ENCODE measurements around the gene SRGAP3.

SRGAP3 gene

DNA sequence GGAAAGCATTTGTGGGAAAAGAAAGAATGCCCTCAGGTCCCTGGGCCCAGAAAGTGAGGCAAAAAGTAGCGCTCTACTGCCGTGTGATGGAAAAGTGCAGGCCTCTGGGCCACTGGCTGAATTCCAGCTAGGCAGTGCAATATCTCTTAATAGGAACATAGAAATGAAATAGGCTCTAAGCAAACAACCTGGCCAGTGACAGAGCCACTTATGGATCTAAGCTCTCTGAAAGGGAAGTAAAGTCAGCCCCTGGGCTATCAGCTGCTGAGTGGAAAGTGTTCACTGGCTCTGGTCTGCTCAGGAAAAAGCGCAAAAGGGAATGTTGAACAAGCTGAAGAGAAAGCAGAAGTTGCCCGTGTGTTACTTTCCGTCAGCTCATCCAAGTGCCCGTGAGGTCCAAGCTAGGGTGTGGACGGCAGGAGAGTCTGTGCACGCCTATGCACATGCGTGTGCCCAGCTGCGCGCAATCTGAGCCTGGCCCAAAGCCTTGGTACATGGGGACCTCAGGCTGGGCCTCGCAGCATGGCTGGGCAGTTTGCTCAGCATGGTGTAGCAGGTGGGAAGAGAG, 212.2 kb downstream of the SRGAP3 start:
- Mint-ChIP-seq H3K9me3 (no peaks in the 10 kb centered on the region), H3K27ac (ENCODE audit: low read depth) (no peak overlapping the region), H3K36me3 (ENCODE audit: insufficient read depth) (no peaks in the 10 kb centered on the region), H3K4me3 (no peak overlapping the region), H3K4me1 (no peaks in the 10 kb centered on the region), H3K27me3 (peaks cover 15% of the 10 kb centered on the region)
- ATAC-seq (replicated peaks; ENCODE audit: extremely low read depth, poor library complexity, severe bottlenecking) (no peak), DNase-seq (ENCODE audit: low spot score in 2 of 2) (no peak)

DNA sequence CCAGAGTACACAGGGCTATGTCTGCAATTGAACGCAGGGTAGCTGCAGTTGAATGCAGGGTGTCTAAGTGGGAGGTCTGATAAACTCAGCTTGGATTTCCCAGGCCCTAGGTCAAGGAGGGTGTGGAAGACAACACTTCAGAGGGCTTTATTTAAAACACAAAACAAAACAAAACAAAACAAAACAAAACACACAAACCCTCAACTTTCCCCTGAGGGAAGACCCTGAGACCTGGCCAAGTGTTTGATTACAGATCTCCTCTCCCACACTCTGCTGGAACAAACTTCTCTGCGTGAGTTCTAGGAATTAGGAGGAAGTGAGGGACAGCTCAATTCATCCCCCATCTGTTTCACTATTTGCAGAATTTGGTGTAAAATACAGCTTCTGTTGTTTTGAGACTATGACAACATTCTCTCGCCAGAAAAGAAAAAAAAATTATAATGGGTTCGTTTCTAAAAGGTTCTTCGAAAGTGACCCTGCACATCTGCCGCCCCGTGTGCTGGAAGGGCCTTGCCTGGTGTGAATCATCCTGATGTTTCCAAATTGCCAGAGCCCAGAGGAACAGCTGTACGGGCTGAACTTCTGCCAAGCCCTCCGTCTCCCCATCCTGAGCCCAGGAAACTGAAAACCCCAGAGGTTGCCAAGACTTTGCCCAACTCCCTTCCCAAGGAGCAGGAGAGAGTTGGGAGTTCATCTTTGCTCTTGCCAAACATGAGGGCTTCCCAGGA, 212.9 kb downstream of the SRGAP3 start:
- ATAC-seq (replicated peaks; ENCODE audit: extremely low read depth, poor library complexity, severe bottlenecking) (no peak), DNase-seq (ENCODE audit: low spot score in 2 of 2) (no peak)
- Mint-ChIP-seq H3K4me1 (no peaks in the 10 kb centered on the region), H3K9me3 (no peaks in the 10 kb centered on the region), H3K4me3 (no peak overlapping the region), H3K36me3 (ENCODE audit: insufficient read depth) (peaks cover under 1% of the 10 kb centered on the region), H3K27ac (ENCODE audit: low read depth) (no peak overlapping the region), H3K27me3 (peaks cover 21% of the 10 kb centered on the region)

DNA sequence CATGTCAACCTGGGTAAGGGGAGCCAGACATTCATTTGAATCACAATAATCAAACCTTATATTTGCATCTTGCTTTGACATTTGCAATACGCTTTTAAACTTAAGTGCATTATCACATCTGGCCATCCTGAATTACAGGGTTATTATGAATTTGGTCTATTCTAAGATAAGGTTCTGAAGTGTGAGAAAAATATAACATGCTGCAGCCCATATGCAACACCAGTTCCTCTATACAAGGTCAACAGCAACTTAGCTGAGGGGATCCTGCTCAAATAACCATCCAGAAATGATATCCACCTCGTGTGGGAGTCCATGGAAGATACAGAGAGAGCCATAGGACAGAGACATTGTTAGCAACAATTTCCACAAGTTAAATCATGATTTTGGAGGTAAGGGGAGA, 213.5 kb downstream of the SRGAP3 start:
- DNase-seq (ENCODE audit: low spot score in 2 of 2) = no peak
- H3K36me3 Mint-ChIP-seq (ENCODE audit: insufficient read depth) = peaks cover 2% of the 10 kb centered on the region
- ATAC-seq (replicated peaks; ENCODE audit: extremely low read depth, poor library complexity, severe bottlenecking) = no peak
- no peaks in the 10 kb centered on the region for H3K9me3 Mint-ChIP-seq
- peaks cover 27% of the 10 kb centered on the region for H3K27me3 Mint-ChIP-seq
- H3K4me1 Mint-ChIP-seq = no peaks in the 10 kb centered on the region
- no peak overlapping the region for H3K4me3 Mint-ChIP-seq
- H3K27ac Mint-ChIP-seq (ENCODE audit: low read depth) = no peak overlapping the region

DNA sequence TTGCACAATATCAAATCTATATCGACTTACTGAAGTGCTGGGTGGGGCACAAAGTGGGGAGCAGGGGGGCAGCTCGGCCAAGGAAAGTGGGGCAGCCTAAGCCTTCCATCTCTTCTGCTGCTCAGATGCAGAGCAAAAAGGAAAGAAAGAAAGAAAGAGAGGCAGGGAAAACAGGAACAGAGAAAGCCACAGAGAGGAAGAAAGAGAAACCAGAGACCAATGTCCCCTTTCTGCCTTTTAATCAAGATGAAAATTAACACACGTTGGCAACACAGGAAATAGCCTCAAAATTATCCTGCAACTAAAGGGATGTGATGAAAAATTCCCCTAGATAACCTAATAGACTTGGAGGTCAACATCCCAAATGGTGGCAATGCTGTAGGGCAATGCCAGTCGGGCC, 214.0 kb downstream of the SRGAP3 start:
- Mint-ChIP-seq H3K27me3 (peaks cover 27% of the 10 kb centered on the region), H3K9me3 (no peaks in the 10 kb centered on the region), H3K36me3 (ENCODE audit: insufficient read depth) (peaks cover 2% of the 10 kb centered on the region), H3K4me1 (no peaks in the 10 kb centered on the region), H3K4me3 (no peak overlapping the region), H3K27ac (ENCODE audit: low read depth) (no peak overlapping the region)
- DNase-seq (ENCODE audit: low spot score in 2 of 2) (no peak), ATAC-seq (replicated peaks; ENCODE audit: extremely low read depth, poor library complexity, severe bottlenecking) (no peak)

DNA sequence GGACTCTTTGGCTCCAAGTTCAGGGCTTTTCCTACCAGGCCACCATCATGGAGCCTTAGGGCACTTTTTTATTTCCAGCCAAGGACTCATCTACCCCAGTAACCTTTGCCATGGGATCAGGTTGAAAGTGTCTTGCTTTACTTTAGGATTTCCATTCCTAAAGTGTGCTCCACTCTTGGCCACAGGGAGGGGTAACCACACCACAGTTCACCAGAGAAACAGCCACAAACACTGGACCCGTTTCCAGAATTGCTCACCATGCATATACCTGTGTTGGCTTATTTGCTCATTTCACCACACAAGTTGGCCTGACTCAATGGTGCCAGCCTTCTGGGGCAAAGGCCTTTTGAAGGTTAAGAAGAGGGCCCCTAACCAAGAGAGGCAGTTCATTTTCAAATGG, 215.6 kb downstream of the SRGAP3 start:
- H3K27ac Mint-ChIP-seq (ENCODE audit: low read depth) = no peak overlapping the region
- peaks cover 2% of the 10 kb centered on the region for H3K36me3 Mint-ChIP-seq (ENCODE audit: insufficient read depth)
- H3K4me3 Mint-ChIP-seq = no peak overlapping the region
- no peaks in the 10 kb centered on the region for H3K9me3 Mint-ChIP-seq
- H3K27me3 Mint-ChIP-seq = peaks cover 27% of the 10 kb centered on the region
- no peak for ATAC-seq (replicated peaks; ENCODE audit: extremely low read depth, poor library complexity, severe bottlenecking)
- no peak for DNase-seq (ENCODE audit: low spot score in 2 of 2)
- H3K4me1 Mint-ChIP-seq = no peaks in the 10 kb centered on the region

DNA sequence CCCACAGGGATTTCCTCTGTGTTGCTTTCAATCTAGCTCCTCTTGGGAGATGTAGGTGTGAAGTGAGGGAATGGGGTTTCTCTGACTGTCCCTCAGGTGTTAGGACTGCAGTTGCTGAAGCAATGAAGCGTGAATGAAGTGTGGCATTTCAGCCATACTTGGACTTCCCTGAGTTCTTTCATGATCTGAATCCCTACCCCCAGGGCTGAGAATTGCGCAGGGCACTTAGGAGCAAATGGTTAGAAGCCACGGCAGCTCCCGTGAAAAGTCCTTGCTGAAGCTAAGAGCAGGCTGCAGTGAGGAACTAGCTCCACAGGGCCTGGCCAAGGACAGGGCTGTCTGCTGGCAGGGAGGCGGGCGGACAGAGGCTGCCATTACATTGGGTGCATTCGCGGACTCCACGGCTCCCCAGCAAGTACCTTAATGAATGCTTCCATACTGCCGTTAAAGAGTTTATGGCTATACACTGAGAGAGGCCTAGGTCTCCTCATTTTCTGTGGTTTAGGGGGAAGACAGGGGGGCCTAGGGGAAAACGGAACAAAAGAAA, 217.1 kb downstream of the SRGAP3 start:
- no peak overlapping the region for H3K4me3 Mint-ChIP-seq
- ATAC-seq (replicated peaks; ENCODE audit: extremely low read depth, poor library complexity, severe bottlenecking) = no peak
- no peak overlapping the region for H3K27ac Mint-ChIP-seq (ENCODE audit: low read depth)
- no peaks in the 10 kb centered on the region for H3K4me1 Mint-ChIP-seq
- no peaks in the 10 kb centered on the region for H3K9me3 Mint-ChIP-seq
- peaks cover 2% of the 10 kb centered on the region for H3K36me3 Mint-ChIP-seq (ENCODE audit: insufficient read depth)
- no peak for DNase-seq (ENCODE audit: low spot score in 2 of 2)
- peaks cover 27% of the 10 kb centered on the region for H3K27me3 Mint-ChIP-seq

DNA sequence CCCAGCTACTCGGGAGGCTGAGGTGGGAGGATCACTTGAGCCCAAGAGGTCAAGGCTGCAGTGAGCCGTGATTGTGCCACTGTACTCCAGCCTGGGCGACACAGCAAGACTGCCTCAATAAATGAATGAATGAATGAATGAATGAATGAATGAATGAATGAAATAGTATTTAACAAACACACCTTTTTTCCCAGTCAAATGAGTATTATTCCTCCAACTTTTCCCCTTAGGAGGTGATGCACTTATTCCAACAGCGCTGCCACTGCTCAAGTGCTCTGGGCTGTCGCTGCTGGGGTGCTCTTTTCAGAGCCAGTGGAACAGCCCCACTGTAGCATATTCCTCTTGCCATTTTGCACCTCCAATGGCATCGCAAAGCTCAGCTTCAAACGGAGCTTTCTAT, 219.4 kb downstream of the SRGAP3 start:
- no peak overlapping the region for H3K4me3 Mint-ChIP-seq
- H3K36me3 Mint-ChIP-seq (ENCODE audit: insufficient read depth) = peaks cover 2% of the 10 kb centered on the region
- no peak for DNase-seq (ENCODE audit: low spot score in 2 of 2)
- no peaks in the 10 kb centered on the region for H3K4me1 Mint-ChIP-seq
- no peak overlapping the region for H3K27ac Mint-ChIP-seq (ENCODE audit: low read depth)
- no peaks in the 10 kb centered on the region for H3K9me3 Mint-ChIP-seq
- no peak for ATAC-seq (replicated peaks; ENCODE audit: extremely low read depth, poor library complexity, severe bottlenecking)
- peaks cover 27% of the 10 kb centered on the region for H3K27me3 Mint-ChIP-seq

DNA sequence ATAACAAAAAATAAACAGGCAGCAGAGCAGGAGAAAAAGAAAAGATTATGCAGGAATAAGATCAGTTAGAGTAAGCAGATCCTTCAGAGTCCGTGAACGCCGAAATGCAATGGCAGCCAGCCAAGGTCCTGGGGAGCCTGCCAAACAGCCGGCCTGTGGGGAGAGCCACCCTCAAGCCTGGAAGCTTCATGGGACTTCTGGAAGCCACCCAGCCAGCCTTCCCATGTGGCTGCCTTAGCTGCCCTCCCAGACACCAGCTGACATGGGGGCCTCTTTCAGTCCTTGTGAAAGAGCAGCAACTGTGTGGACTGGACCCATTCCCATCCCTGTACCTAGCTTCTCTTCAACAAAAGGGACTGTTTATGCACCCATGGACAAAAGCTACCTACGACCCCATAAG, 221.3 kb downstream of the SRGAP3 start:
- Mint-ChIP-seq H3K27me3 (peaks cover 21% of the 10 kb centered on the region), H3K4me1 (no peaks in the 10 kb centered on the region), H3K9me3 (no peaks in the 10 kb centered on the region), H3K36me3 (ENCODE audit: insufficient read depth) (peaks cover 4% of the 10 kb centered on the region), H3K27ac (ENCODE audit: low read depth) (no peak overlapping the region), H3K4me3 (no peak overlapping the region)
- DNase-seq (ENCODE audit: low spot score in 2 of 2) (no peak), ATAC-seq (replicated peaks; ENCODE audit: extremely low read depth, poor library complexity, severe bottlenecking) (no peak)

DNA sequence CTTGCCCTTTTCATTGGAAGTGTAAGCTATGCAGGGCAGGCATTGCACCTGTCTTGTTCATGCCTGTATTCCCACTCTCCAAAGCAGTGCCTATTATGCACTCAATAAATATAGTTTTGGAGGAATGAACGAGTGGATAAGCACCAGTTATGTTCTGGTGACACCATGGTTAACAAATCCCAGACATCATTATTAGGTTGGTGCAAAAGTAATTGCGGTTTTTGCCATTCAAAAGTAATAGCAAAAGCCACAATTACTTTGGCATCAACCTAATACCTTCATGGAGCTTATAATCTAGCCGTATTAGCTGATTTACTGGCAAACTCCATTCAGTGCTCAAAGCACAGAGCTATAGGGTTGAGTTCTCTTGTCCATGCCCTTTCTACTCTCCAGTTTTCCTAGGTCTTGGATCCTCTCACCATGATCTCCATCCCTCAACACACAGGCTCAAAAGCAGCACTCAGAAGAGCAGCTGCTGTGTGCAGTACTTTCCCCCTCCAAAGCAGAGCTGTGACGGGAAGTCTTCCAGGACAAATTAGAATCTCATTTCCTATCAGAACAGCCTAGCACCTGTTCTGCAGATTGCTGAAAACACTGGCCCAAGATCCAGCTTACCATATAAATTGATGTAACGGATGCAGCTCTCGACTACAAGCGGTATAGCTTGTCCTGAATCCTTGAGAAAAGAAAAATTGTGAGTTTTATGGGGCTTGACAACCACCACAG, 223.0 kb downstream of the SRGAP3 start:
- Mint-ChIP-seq H3K9me3 (no peaks in the 10 kb centered on the region), H3K27me3 (peaks cover 4% of the 10 kb centered on the region), H3K36me3 (ENCODE audit: insufficient read depth) (peaks cover 2% of the 10 kb centered on the region), H3K4me1 (no peaks in the 10 kb centered on the region), H3K27ac (ENCODE audit: low read depth) (no peak overlapping the region), H3K4me3 (no peak overlapping the region)
- no peak for DNase-seq (ENCODE audit: low spot score in 2 of 2)
- ATAC-seq (replicated peaks; ENCODE audit: extremely low read depth, poor library complexity, severe bottlenecking) = no peak

DNA sequence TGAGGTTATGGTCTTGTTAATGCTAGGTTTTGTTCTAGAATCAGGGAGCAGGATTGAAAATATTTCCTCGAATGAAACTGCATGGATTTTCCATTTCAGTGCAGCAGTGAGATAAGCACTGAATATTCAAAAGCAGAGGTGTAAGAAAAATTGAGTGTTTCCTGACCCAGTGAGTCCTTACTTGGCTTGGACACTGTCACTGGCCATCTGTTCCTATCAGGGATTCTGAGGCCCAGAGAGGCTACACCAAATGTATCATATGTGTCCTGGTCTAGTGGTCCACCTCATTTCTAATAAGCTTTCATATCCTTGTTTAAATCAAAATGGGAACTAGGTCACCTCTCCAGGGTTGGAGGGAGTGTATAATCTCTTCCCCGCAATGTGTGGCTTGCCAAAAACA, 225.1 kb downstream of the SRGAP3 start:
- Mint-ChIP-seq H3K4me1 (no peaks in the 10 kb centered on the region), H3K4me3 (no peak overlapping the region), H3K27ac (ENCODE audit: low read depth) (no peak overlapping the region), H3K36me3 (ENCODE audit: insufficient read depth) (peaks cover 2% of the 10 kb centered on the region), H3K9me3 (no peaks in the 10 kb centered on the region), H3K27me3 (peaks cover 8% of the 10 kb centered on the region)
- DNase-seq (ENCODE audit: low spot score in 2 of 2) = no peak
- no peak for ATAC-seq (replicated peaks; ENCODE audit: extremely low read depth, poor library complexity, severe bottlenecking)

DNA sequence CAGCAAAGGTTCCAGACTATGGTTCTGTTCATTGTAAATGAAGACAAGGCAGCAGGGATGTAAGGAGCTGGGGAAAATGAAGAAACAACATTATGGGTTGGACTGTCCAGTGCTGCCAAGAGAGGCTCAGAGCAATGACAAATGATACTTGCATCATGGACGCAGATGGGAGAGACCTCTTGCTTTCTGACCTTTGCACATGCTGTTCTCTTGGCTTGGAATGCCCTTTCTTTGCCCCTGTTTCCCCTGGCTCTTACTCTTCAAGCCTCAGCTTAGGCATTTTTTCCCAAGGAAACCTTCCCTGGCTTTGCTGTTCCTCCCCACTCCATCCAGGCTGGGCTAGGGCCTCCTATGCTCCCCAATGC, 226.2 kb downstream of the SRGAP3 start:
- H3K27ac Mint-ChIP-seq (ENCODE audit: low read depth) = no peak overlapping the region

DNA sequence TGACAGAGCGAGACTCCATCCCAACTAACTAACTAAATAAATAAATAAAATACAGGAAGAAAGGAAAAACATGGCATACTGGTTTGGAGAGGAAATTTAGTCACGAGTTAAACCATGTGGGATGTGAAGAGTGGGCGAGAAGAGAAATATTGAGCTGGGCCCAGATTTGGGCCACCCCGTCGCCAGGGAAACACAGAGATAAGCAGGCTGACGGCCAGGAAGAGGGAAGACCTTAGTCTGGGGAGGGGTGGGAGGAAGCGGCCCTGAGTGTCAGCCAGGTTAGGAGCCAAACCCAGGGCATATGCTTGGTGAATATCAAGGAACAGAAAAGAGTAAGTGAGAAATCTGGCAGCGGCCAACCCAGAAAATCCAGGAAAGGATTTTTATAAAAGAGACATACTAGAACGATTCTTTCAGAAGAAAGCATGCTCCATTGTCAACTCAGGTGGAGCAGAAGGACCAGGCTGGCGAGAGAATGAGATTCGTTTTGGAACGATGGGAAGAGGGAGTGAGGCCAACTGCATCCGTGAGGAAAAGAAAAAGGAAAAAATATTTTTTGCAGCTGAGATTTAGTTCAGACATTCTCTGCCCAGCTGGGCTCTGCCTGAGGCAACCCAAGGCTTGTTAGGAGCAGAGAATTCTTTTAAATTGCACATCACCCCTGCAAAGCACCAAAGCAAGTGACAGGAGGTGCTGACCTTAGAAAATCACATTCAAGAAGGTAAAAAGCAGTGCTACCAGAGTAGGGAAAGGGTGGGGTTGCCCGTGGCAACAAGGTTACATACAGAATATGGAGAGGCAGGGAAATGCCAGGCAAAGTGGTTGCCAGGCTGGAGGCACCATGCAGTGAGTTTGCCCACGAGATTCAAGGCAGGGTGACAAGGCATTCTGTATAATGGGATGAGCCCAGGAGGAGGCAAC, 226.9 kb downstream of the SRGAP3 start:
- no peak for DNase-seq (ENCODE audit: low spot score in 2 of 2)
- Mint-ChIP-seq H3K4me1 (no peaks in the 10 kb centered on the region), H3K4me3 (no peak overlapping the region), H3K27me3 (peaks cover 19% of the 10 kb centered on the region), H3K27ac (ENCODE audit: low read depth) (no peak overlapping the region), H3K36me3 (ENCODE audit: insufficient read depth) (peaks cover 2% of the 10 kb centered on the region), H3K9me3 (no peaks in the 10 kb centered on the region)
- ATAC-seq (replicated peaks; ENCODE audit: extremely low read depth, poor library complexity, severe bottlenecking) = no peak

More for the DNA sequence above, 226.2 kb downstream of the SRGAP3 start:
- H3K9me3 Mint-ChIP-seq = no peaks in the 10 kb centered on the region
- DNase-seq (ENCODE audit: low spot score in 2 of 2) (no peak), ATAC-seq (replicated peaks; ENCODE audit: extremely low read depth, poor library complexity, severe bottlenecking) (no peak)
- peaks cover 18% of the 10 kb centered on the region for H3K27me3 Mint-ChIP-seq
- H3K4me3 Mint-ChIP-seq = no peak overlapping the region
- no peaks in the 10 kb centered on the region for H3K4me1 Mint-ChIP-seq
- peaks cover 2% of the 10 kb centered on the region for H3K36me3 Mint-ChIP-seq (ENCODE audit: insufficient read depth)

Measured in central memory CD8-positive, alpha-beta T cell (primary cell).